Measurements from ENCODE around the gene PDE10A.
"Not testable (repeated sequence)": the region's sequence is repeated elsewhere in the genome, so short reads cannot be mapped to it uniquely, and the experiment has no call there.

The PDE10A gene

GRCh38 chr6:165630544-165630953 is 32.5 kb downstream of the PDE10A start:
- Histone ChIP-seq H3K4me3 (ENCODE audit: low read depth in 1 of 5, low read length in 5 of 5) (no peak overlapping the region), H3K27me3 (ENCODE audit: control insufficient read depth in 5 of 5, insufficient read depth in 4 of 5, low read length in 5 of 5) (no peaks in the 10 kb centered on the region), H3K9ac (ENCODE audit: low read length in 5 of 5) (no peak overlapping the region), H3K9me3 (ENCODE audit: control insufficient read depth in 5 of 5, low read length in 5 of 5) (no peaks in the 10 kb centered on the region), H3K27ac (ENCODE audit: low read depth, low read length) (no peak overlapping the region), H3K4me1 (ENCODE audit: control insufficient read depth in 5 of 5, insufficient read depth in 5 of 5, low read length in 5 of 5) (no peaks in the 10 kb centered on the region), H3K36me3 (ENCODE audit: control insufficient read depth in 5 of 5, insufficient read depth in 5 of 5, low read length in 5 of 5) (no peaks in the 10 kb centered on the region)

- H3K9ac ChIP-seq (ENCODE audit: low read length in 5 of 5), result no peak overlapping the region
- H3K27me3 ChIP-seq (ENCODE audit: control insufficient read depth in 5 of 5, insufficient read depth in 4 of 5, low read length in 5 of 5), result no peaks in the 10 kb centered on the region
- H3K9me3 ChIP-seq (ENCODE audit: control insufficient read depth in 5 of 5, low read length in 5 of 5), result no peaks in the 10 kb centered on the region
- no peaks in the 10 kb centered on the region for H3K4me1 ChIP-seq (ENCODE audit: control insufficient read depth in 5 of 5, insufficient read depth in 5 of 5, low read length in 5 of 5)
- no peak overlapping the region for H3K27ac ChIP-seq (ENCODE audit: low read depth, low read length)
- no peak overlapping the region for H3K4me3 ChIP-seq (ENCODE audit: low read depth in 1 of 5, low read length in 5 of 5)
- no peaks in the 10 kb centered on the region for H3K36me3 ChIP-seq (ENCODE audit: control insufficient read depth in 5 of 5, insufficient read depth in 5 of 5, low read length in 5 of 5)
Measured at GRCh38 chr6:165628955-165629354, 34.1 kb downstream of the PDE10A start.

GRCh38 chr6:165627366-165627765 is 35.7 kb downstream of the PDE10A start:
- H3K27me3 ChIP-seq (ENCODE audit: control insufficient read depth in 5 of 5, insufficient read depth in 4 of 5, low read length in 5 of 5), result no peaks in the 10 kb centered on the region
- no peaks in the 10 kb centered on the region for H3K9me3 ChIP-seq (ENCODE audit: control insufficient read depth in 5 of 5, low read length in 5 of 5)
- no peaks in the 10 kb centered on the region for H3K4me1 ChIP-seq (ENCODE audit: control insufficient read depth in 5 of 5, insufficient read depth in 5 of 5, low read length in 5 of 5)
- H3K4me3 ChIP-seq (ENCODE audit: low read depth in 1 of 5, low read length in 5 of 5), result no peak overlapping the region
- H3K9ac ChIP-seq (ENCODE audit: low read length in 5 of 5), result no peak overlapping the region
- no peaks in the 10 kb centered on the region for H3K36me3 ChIP-seq (ENCODE audit: control insufficient read depth in 5 of 5, insufficient read depth in 5 of 5, low read length in 5 of 5)
- H3K27ac ChIP-seq (ENCODE audit: low read depth, low read length), result no peak overlapping the region

GRCh38 chr6:165626711-165627110 is 36.3 kb downstream of the PDE10A start:
- H3K36me3 ChIP-seq (ENCODE audit: control insufficient read depth in 5 of 5, insufficient read depth in 5 of 5, low read length in 5 of 5), result no peaks in the 10 kb centered on the region
- no peak overlapping the region for H3K27ac ChIP-seq (ENCODE audit: low read depth, low read length)
- peaks cover 0 to 2% (median 0%) of the 10 kb centered on the region in 5 donors for H3K4me1 ChIP-seq (ENCODE audit: control insufficient read depth in 5 of 5, insufficient read depth in 5 of 5, low read length in 5 of 5)
- no peak overlapping the region for H3K4me3 ChIP-seq (ENCODE audit: low read depth in 1 of 5, low read length in 5 of 5)
- H3K9ac ChIP-seq (ENCODE audit: low read length in 5 of 5), result no peak overlapping the region
- no peaks in the 10 kb centered on the region for H3K9me3 ChIP-seq (ENCODE audit: control insufficient read depth in 5 of 5, low read length in 5 of 5)
- no peaks in the 10 kb centered on the region for H3K27me3 ChIP-seq (ENCODE audit: control insufficient read depth in 5 of 5, insufficient read depth in 4 of 5, low read length in 5 of 5)

- no peaks in the 10 kb centered on the region for H3K27me3 ChIP-seq (ENCODE audit: control insufficient read depth in 5 of 5, insufficient read depth in 4 of 5, low read length in 5 of 5)
- peaks cover 0 to 2% (median 0%) of the 10 kb centered on the region in 5 donors for H3K4me1 ChIP-seq (ENCODE audit: control insufficient read depth in 5 of 5, insufficient read depth in 5 of 5, low read length in 5 of 5)
- H3K36me3 ChIP-seq (ENCODE audit: control insufficient read depth in 5 of 5, insufficient read depth in 5 of 5, low read length in 5 of 5), result no peaks in the 10 kb centered on the region
- H3K9me3 ChIP-seq (ENCODE audit: control insufficient read depth in 5 of 5, low read length in 5 of 5), result no peaks in the 10 kb centered on the region
- no peak overlapping the region for H3K4me3 ChIP-seq (ENCODE audit: low read depth in 1 of 5, low read length in 5 of 5)
- no peak overlapping the region for H3K9ac ChIP-seq (ENCODE audit: low read length in 5 of 5)
- H3K27ac ChIP-seq (ENCODE audit: low read depth, low read length), result no peak overlapping the region
Measured at GRCh38 chr6:165624871-165625639, 38.0 kb downstream of the PDE10A start.

- no peak overlapping the region for H3K27ac ChIP-seq (ENCODE audit: low read depth, low read length)
- no peaks in the 10 kb centered on the region for H3K27me3 ChIP-seq (ENCODE audit: control insufficient read depth in 5 of 5, insufficient read depth in 4 of 5, low read length in 5 of 5)
- no peaks in the 10 kb centered on the region for H3K9me3 ChIP-seq (ENCODE audit: control insufficient read depth in 5 of 5, low read length in 5 of 5)
- H3K9ac ChIP-seq (ENCODE audit: low read length in 5 of 5), result no peak overlapping the region
- H3K36me3 ChIP-seq (ENCODE audit: control insufficient read depth in 5 of 5, insufficient read depth in 5 of 5, low read length in 5 of 5), result no peaks in the 10 kb centered on the region
- H3K4me1 ChIP-seq (ENCODE audit: control insufficient read depth in 5 of 5, insufficient read depth in 5 of 5, low read length in 5 of 5), result peaks cover 0 to 2% (median 0%) of the 10 kb centered on the region in 5 donors
- H3K4me3 ChIP-seq (ENCODE audit: low read depth in 1 of 5, low read length in 5 of 5), result no peak overlapping the region
Measured at GRCh38 chr6:165621940-165622339, 41.1 kb downstream of the PDE10A start.

GRCh38 chr6:165618891-165619290 is 44.1 kb downstream of the PDE10A start:
- peaks cover 3 to 13% (median 12%) of the 10 kb centered on the region in 5 donors for H3K4me1 ChIP-seq (ENCODE audit: control insufficient read depth in 5 of 5, insufficient read depth in 5 of 5, low read length in 5 of 5)
- not testable (repeated sequence) for H3K4me3 ChIP-seq (ENCODE audit: low read depth in 1 of 5, low read length in 5 of 5); H3K27ac ChIP-seq (ENCODE audit: low read depth, low read length); H3K9ac ChIP-seq (ENCODE audit: low read length in 5 of 5); H3K9me3 ChIP-seq (ENCODE audit: control insufficient read depth in 5 of 5, low read length in 5 of 5); H3K27me3 ChIP-seq (ENCODE audit: control insufficient read depth in 5 of 5, insufficient read depth in 4 of 5, low read length in 5 of 5); H3K36me3 ChIP-seq (ENCODE audit: control insufficient read depth in 5 of 5, insufficient read depth in 5 of 5, low read length in 5 of 5)

GRCh38 chr6:165618241-165618640 is 44.8 kb downstream of the PDE10A start:
- Histone ChIP-seq H3K4me1 (ENCODE audit: control insufficient read depth in 5 of 5, insufficient read depth in 5 of 5, low read length in 5 of 5) (peaks cover 3 to 13% (median 12%) of the 10 kb centered on the region in 5 donors), H3K9ac (ENCODE audit: low read length in 5 of 5) (no peak overlapping the region), H3K4me3 (ENCODE audit: low read depth in 1 of 5, low read length in 5 of 5) (no peak overlapping the region), H3K9me3 (ENCODE audit: control insufficient read depth in 5 of 5, low read length in 5 of 5) (no peaks in the 10 kb centered on the region), H3K36me3 (ENCODE audit: control insufficient read depth in 5 of 5, insufficient read depth in 5 of 5, low read length in 5 of 5) (no peaks in the 10 kb centered on the region), H3K27ac (ENCODE audit: low read depth, low read length) (no peak overlapping the region), H3K27me3 (ENCODE audit: control insufficient read depth in 5 of 5, insufficient read depth in 4 of 5, low read length in 5 of 5) (no peaks in the 10 kb centered on the region)

- no peaks in the 10 kb centered on the region for H3K36me3 ChIP-seq (ENCODE audit: control insufficient read depth in 5 of 5, insufficient read depth in 5 of 5, low read length in 5 of 5)
- no peak overlapping the region for H3K4me3 ChIP-seq (ENCODE audit: low read depth in 1 of 5, low read length in 5 of 5)
- H3K9me3 ChIP-seq (ENCODE audit: control insufficient read depth in 5 of 5, low read length in 5 of 5), result no peaks in the 10 kb centered on the region
- H3K9ac ChIP-seq (ENCODE audit: low read length in 5 of 5), result no peak overlapping the region
- H3K4me1 ChIP-seq (ENCODE audit: control insufficient read depth in 5 of 5, insufficient read depth in 5 of 5, low read length in 5 of 5), result peaks cover 3 to 13% (median 12%) of the 10 kb centered on the region in 5 donors
- H3K27ac ChIP-seq (ENCODE audit: low read depth, low read length), result no peak overlapping the region
- no peaks in the 10 kb centered on the region for H3K27me3 ChIP-seq (ENCODE audit: control insufficient read depth in 5 of 5, insufficient read depth in 4 of 5, low read length in 5 of 5)
Measured at GRCh38 chr6:165617528-165617927, 45.5 kb downstream of the PDE10A start.

GRCh38 chr6:165616116-165616515 is 46.9 kb downstream of the PDE10A start:
- Histone ChIP-seq H3K4me1 (ENCODE audit: control insufficient read depth in 5 of 5, insufficient read depth in 5 of 5, low read length in 5 of 5) (peaks cover 3 to 12% (median 11%) of the 10 kb centered on the region in 5 donors), H3K9me3 (ENCODE audit: control insufficient read depth in 5 of 5, low read length in 5 of 5) (no peaks in the 10 kb centered on the region), H3K9ac (ENCODE audit: low read length in 5 of 5) (peak overlapping the region in 3 of 5 donors; percentile 2 to 63 (median 60)), H3K27ac (ENCODE audit: low read depth, low read length) (peak overlapping the region; percentile 32), H3K36me3 (ENCODE audit: control insufficient read depth in 5 of 5, insufficient read depth in 5 of 5, low read length in 5 of 5) (no peaks in the 10 kb centered on the region), H3K4me3 (ENCODE audit: low read depth in 1 of 5, low read length in 5 of 5) (peak overlapping the region; percentile 52 to 73 (median 64)), H3K27me3 (ENCODE audit: control insufficient read depth in 5 of 5, insufficient read depth in 4 of 5, low read length in 5 of 5) (no peaks in the 10 kb centered on the region)
